ENCODE measurements around the gene PBX3.

DNA sequence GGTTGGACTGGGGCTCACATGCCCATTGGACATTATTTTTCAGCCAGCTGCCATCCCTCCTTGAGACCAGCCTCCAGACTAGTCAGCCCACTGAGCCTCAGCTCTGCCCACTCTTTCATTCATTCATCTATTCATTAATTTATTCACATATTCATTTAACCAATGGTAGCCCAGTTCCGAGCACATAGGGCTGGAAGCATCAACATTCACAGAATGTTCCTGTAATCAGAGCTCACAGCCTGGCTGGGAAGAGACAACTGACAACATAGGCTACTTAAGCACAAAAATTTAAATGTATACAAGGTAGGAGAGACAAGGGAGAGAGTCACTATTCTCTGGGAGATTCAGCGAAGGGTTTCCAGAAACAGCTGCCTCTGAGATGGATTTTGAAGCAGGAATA, 17.0 kb upstream of the PBX3 start:
- TF ChIP-seq, protein P1, sequence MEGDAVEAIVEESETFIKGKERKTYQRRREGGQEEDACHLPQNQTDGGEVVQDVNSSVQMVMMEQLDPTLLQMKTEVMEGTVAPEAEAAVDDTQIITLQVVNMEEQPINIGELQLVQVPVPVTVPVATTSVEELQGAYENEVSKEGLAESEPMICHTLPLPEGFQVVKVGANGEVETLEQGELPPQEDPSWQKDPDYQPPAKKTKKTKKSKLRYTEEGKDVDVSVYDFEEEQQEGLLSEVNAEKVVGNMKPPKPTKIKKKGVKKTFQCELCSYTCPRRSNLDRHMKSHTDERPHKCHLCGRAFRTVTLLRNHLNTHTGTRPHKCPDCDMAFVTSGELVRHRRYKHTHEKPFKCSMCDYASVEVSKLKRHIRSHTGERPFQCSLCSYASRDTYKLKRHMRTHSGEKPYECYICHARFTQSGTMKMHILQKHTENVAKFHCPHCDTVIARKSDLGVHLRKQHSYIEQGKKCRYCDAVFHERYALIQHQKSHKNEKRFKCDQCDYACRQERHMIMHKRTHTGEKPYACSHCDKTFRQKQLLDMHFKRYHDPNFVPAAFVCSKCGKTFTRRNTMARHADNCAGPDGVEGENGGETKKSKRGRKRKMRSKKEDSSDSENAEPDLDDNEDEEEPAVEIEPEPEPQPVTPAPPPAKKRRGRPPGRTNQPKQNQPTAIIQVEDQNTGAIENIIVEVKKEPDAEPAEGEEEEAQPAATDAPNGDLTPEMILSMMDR (optimal IDR thresholded peaks at IDR 0.05 in 1 of 3, IDR thresholded peaks at IDR 0.05 in 1 of 3, conservative IDR thresholded peaks at IDR 0.05 in 1 of 3; ENCODE audit: extremely low read depth in 1 of 3, insufficient read depth in 2 of 3, low read length in 3 of 3), result no peak
- TF ChIP-seq EZH2 (IDR thresholded peaks at IDR 0.05; ENCODE audit: low read length), result no peak
